GM19043 (cell line): Measurements from ENCODE around the gene AP1S3.
"Not testable (repeated sequence)": the region's sequence is repeated elsewhere in the genome, so short reads cannot be mapped to it uniquely, and the experiment has no call there.

Source experiments
- ATAC-seq: cut with Tn5 transposase; IDR thresholded peaks from one replicate; pipeline ENCODE4 v1.9.1; 2021; ENCODE audit warnings: low read depth; ENCODE audit not compliant: unreplicated experiment

Gene AP1S3

GRCh38 chr2:223811757-223812156 lies 25.6 kb downstream of the AP1S3 start:
- no peak for ATAC-seq

GRCh38 chr2:223805008-223805407 lies 32.4 kb downstream of the AP1S3 start:
- no peak for ATAC-seq

- ATAC-seq: no peak
Observed at GRCh38 chr2:223801736-223802135, 35.6 kb downstream of the AP1S3 start.

GRCh38 chr2:223800908-223801307 lies 36.5 kb downstream of the AP1S3 start:
- no peak for ATAC-seq

GRCh38 chr2:223797811-223798721 lies 39.3 kb downstream of the AP1S3 start:
- peak; percentile 97 for ATAC-seq

- no peak for ATAC-seq
Observed at GRCh38 chr2:223797037-223797436, 40.3 kb downstream of the AP1S3 start.

- ATAC-seq: no peak
Observed at GRCh38 chr2:223789423-223789822, 48.0 kb downstream of the AP1S3 start.

GRCh38 chr2:223788826-223789225 lies 48.6 kb downstream of the AP1S3 start:
- ATAC-seq: no peak

- not testable (repeated sequence) for ATAC-seq
Observed at GRCh38 chr2:223788106-223788505, 49.3 kb downstream of the AP1S3 start.

- ATAC-seq: peak; percentile 42
Observed at GRCh38 chr2:223787358-223787757, 50.0 kb downstream of the AP1S3 start.

- peak; percentile 60 for ATAC-seq
Observed at GRCh38 chr2:223786943-223787342, 50.4 kb downstream of the AP1S3 start.

- ATAC-seq: no peak
Observed at GRCh38 chr2:223786236-223786635, 51.1 kb downstream of the AP1S3 start.

- no peak for ATAC-seq
Observed at GRCh38 chr2:223784221-223784772, 53.1 kb downstream of the AP1S3 start.

- no peak for ATAC-seq
Observed at GRCh38 chr2:223782629-223783028, 54.8 kb downstream of the AP1S3 start.

GRCh38 chr2:223781560-223781959 lies 55.8 kb downstream of the AP1S3 start:
- ATAC-seq: no peak

- no peak for ATAC-seq
Observed at GRCh38 chr2:223779877-223780276, 57.5 kb downstream of the AP1S3 start.

GRCh38 chr2:223774193-223774592 lies 63.2 kb downstream of the AP1S3 start:
- no peak for ATAC-seq

- ATAC-seq: no peak
Observed at GRCh38 chr2:223772363-223772762, 65.0 kb downstream of the AP1S3 start.

GRCh38 chr2:223771475-223771874 lies 65.9 kb downstream of the AP1S3 start:
- no peak for ATAC-seq

- ATAC-seq: no peak
Observed at GRCh38 chr2:223768179-223768578, 69.2 kb downstream of the AP1S3 start.

- ATAC-seq: no peak
Observed at GRCh38 chr2:223767341-223767740, 70.0 kb downstream of the AP1S3 start.

GRCh38 chr2:223765221-223765785 lies 72.1 kb downstream of the AP1S3 start:
- ATAC-seq: no peak
